ENCODE data around the gene SFT2D3.

- no peak for TF ChIP-seq POLR2AphosphoS5 (IDR thresholded peaks at IDR 0.05)
- TF ChIP-seq CTCF (IDR thresholded peaks at IDR 0.05) = peak in 1 of 5 experiments; percentile 5
Measured at GRCh38 chr2:127743477-127744026, 42.3 kb downstream of the SFT2D3 start.

All from transverse colon (tissue), 4 donors.